ENCODE results near the gene SLC22A23.

SLC22A23 gene

DNA sequence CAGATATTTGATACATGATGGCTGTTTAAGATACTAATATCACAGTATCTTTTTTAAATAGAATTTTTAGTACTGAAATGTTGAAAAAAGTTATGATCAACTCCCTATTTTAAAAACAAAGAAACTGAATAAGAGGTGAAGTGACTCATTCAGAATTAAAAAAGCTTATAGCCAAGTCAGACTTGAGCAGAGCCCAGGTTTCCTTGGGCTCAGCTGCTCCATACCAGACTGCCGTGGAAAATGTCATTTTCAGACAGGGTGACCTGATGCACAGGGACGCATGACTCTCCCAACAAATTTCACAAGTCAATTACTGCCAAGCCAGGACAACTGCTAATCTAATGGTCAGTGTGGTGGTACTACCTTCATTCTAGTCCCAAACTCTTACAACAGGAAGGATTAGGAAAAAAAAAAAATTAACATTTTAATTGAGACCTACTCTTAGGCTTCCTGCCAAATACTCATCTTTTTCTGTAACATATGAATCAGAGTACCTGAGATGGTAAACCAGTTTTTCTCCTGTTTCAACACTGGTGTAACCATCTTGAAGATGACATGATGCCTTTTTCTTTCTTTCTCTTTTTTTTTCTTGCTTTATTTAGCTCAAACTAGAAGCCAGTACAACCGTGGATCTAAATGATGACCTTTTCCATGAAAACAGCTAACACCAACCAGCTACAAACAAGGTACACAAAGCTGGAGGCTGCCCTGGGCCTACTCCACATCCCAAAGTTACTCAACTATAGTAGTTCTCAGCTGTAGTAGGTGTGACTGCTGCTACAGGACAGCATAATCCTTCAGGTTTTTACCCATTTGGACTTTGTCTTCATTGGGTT, 30.5 kb downstream of the SLC22A23 start:
- Histone ChIP-seq H3K9me3 (ENCODE audit: insufficient read depth, low read length) (no peaks in the 10 kb centered on the region), H3K27ac (ENCODE audit: low read length) (no peak overlapping the region), H3K79me2 (ENCODE audit: low read length) (no peaks in the 10 kb centered on the region), H4K20me1 (ENCODE audit: insufficient read depth, low read length) (no peaks in the 10 kb centered on the region), H3K36me3 (replicated peaks; ENCODE audit: low read depth, low read length) (no peaks in the 10 kb centered on the region), H3K4me1 (ENCODE audit: low read length) (peaks cover 12% of the 10 kb centered on the region), H3K4me3 (ENCODE audit: low read length) (no peak overlapping the region), H3K9ac (ENCODE audit: low read length) (no peak overlapping the region), H3K27me3 (ENCODE audit: low read depth, low read length) (no peaks in the 10 kb centered on the region), H3K4me2 (ENCODE audit: low read length) (no peak overlapping the region), H2AFZ (ENCODE audit: low read depth, low read length) (no peak overlapping the region)
- TF ChIP-seq, protein P1, sequence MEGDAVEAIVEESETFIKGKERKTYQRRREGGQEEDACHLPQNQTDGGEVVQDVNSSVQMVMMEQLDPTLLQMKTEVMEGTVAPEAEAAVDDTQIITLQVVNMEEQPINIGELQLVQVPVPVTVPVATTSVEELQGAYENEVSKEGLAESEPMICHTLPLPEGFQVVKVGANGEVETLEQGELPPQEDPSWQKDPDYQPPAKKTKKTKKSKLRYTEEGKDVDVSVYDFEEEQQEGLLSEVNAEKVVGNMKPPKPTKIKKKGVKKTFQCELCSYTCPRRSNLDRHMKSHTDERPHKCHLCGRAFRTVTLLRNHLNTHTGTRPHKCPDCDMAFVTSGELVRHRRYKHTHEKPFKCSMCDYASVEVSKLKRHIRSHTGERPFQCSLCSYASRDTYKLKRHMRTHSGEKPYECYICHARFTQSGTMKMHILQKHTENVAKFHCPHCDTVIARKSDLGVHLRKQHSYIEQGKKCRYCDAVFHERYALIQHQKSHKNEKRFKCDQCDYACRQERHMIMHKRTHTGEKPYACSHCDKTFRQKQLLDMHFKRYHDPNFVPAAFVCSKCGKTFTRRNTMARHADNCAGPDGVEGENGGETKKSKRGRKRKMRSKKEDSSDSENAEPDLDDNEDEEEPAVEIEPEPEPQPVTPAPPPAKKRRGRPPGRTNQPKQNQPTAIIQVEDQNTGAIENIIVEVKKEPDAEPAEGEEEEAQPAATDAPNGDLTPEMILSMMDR (IDR thresholded peaks at IDR 0.05; ENCODE audit: low read depth, low read length) = no peak
- no peak for TF ChIP-seq EZH2phosphoT487 (IDR thresholded peaks at IDR 0.05; ENCODE audit: low read depth)

DNA sequence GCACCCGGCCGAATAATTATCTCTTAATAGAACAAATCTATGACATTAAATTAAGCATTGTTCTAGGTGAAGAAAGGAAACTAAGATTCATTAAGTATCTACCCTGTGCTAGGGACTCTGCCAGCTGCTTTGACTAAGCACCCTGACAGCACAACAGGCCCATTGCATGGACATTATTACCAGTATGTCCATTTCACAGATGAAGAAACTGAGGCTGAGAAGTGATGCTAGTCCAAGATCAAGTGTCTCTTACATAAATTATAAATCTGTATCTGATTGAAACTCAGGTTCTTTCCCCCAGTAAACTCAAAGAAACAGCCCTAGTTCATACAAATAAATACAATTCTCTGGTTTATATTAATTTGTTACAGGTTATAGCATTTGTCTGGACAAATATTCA, 31.3 kb downstream of the SLC22A23 start:
- Histone ChIP-seq H3K27me3 (ENCODE audit: low read depth, low read length) (no peaks in the 10 kb centered on the region), H3K4me1 (ENCODE audit: low read length) (peaks cover 13% of the 10 kb centered on the region), H2AFZ (ENCODE audit: low read depth, low read length) (no peak overlapping the region), H4K20me1 (ENCODE audit: insufficient read depth, low read length) (no peaks in the 10 kb centered on the region), H3K36me3 (replicated peaks; ENCODE audit: low read depth, low read length) (no peaks in the 10 kb centered on the region), H3K4me2 (ENCODE audit: low read length) (no peak overlapping the region), H3K27ac (ENCODE audit: low read length) (no peak overlapping the region), H3K79me2 (ENCODE audit: low read length) (no peaks in the 10 kb centered on the region), H3K9ac (ENCODE audit: low read length) (no peak overlapping the region), H3K4me3 (ENCODE audit: low read length) (no peak overlapping the region), H3K9me3 (ENCODE audit: insufficient read depth, low read length) (no peaks in the 10 kb centered on the region)
- no peak for TF ChIP-seq EZH2phosphoT487 (IDR thresholded peaks at IDR 0.05; ENCODE audit: low read depth)
- TF ChIP-seq, protein P1 (IDR thresholded peaks at IDR 0.05; ENCODE audit: low read depth, low read length) = no peak

DNA sequence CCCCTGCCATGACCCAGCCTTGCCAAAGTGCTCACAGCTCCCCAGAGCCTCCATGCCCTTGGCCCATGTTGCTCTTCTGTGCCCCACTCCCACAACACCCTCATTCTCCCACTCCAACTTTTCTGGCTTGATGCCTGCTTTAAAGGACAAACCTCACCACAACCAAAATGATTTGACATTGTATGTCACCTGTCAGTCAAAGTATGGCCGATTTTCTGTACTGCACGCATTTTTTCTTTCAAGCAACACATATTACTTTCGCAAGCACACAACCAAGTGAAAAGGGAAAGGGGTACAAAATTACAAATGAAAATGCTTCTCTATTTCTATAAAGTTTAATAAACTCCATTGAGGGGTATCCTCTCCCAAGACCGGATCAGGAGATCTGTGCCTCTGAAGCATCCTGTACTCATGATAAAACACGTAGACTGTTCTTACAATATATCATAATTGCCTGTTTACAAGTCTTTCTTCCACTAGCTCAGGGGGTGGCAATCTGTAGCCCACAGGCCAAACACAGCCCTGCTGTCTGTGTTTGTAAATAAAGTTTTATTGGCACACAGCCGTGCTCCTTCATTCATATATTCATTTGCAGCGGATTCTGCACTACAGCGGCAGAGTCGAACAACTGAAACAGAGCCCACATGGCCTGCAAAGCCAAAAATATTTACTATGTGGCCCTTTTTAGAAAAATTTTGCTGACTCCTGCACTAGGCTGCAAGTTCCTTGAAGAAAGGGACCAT, 32.5 kb downstream of the SLC22A23 start:
- no peaks in the 10 kb centered on the region for H3K36me3 ChIP-seq (replicated peaks; ENCODE audit: low read depth, low read length)
- H3K4me1 ChIP-seq (ENCODE audit: low read length) = peaks cover 13% of the 10 kb centered on the region
- H2AFZ ChIP-seq (ENCODE audit: low read depth, low read length) = no peak overlapping the region
- H3K9ac ChIP-seq (ENCODE audit: low read length) = no peak overlapping the region
- no peak for TF ChIP-seq EZH2phosphoT487 (IDR thresholded peaks at IDR 0.05; ENCODE audit: low read depth)
- TF ChIP-seq, protein P1 (IDR thresholded peaks at IDR 0.05; ENCODE audit: low read depth, low read length) = no peak
- H3K4me2 ChIP-seq (ENCODE audit: low read length) = no peak overlapping the region
- no peaks in the 10 kb centered on the region for H3K79me2 ChIP-seq (ENCODE audit: low read length)
- no peaks in the 10 kb centered on the region for H3K9me3 ChIP-seq (ENCODE audit: insufficient read depth, low read length)
- no peaks in the 10 kb centered on the region for H4K20me1 ChIP-seq (ENCODE audit: insufficient read depth, low read length)
- no peak overlapping the region for H3K4me3 ChIP-seq (ENCODE audit: low read length)
- H3K27ac ChIP-seq (ENCODE audit: low read length) = no peak overlapping the region
- no peaks in the 10 kb centered on the region for H3K27me3 ChIP-seq (ENCODE audit: low read depth, low read length)

DNA sequence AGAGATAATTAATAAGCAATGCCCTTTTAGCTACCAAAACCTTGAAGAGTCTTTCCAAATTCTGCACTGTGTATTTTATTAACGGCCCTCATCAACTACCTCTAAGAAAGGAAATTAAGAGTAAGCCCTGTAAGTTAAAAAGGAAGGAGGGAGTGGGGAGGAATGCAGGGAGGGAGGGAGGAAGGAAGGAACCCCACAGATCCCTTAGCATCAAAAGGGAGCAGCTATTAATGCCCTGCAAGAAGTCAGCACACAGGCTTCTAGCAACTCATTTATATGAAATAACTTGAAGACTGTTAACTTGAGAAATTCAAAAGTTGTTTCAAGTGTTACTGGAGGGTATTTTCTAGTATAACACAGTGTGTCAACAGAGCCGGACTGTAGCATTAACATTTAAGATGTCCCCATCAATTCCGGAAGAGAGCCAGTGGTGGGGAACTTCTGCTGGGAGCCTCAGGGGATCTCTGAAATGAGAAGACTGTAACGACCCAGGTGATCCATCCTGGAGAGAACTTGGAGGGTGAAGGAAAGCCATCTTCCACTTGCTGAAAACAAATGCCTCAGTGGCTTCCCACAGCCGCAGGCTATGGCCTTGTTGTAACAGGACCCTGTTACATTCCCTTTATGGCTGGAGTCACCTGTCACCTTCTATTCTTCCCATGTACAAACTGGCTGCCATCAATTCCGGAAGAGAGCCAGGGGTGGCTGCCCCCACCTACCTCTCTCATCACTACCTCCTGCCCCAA, 33.2 kb downstream of the SLC22A23 start:
- Histone ChIP-seq H3K9me3 (ENCODE audit: insufficient read depth, low read length) (no peaks in the 10 kb centered on the region), H3K27me3 (ENCODE audit: low read depth, low read length) (no peaks in the 10 kb centered on the region), H3K36me3 (replicated peaks; ENCODE audit: low read depth, low read length) (no peaks in the 10 kb centered on the region), H3K4me1 (ENCODE audit: low read length) (peaks cover 13% of the 10 kb centered on the region), H3K4me2 (ENCODE audit: low read length) (no peak overlapping the region), H4K20me1 (ENCODE audit: insufficient read depth, low read length) (no peaks in the 10 kb centered on the region), H3K4me3 (ENCODE audit: low read length) (no peak overlapping the region), H3K27ac (ENCODE audit: low read length) (no peak overlapping the region), H3K79me2 (ENCODE audit: low read length) (no peaks in the 10 kb centered on the region), H2AFZ (ENCODE audit: low read depth, low read length) (no peak overlapping the region), H3K9ac (ENCODE audit: low read length) (no peak overlapping the region)
- TF ChIP-seq EZH2phosphoT487 (IDR thresholded peaks at IDR 0.05; ENCODE audit: low read depth) = no peak

Data from OCI-LY3 (cell line).